ENCODE data around the gene SEC24D.

Gene SEC24D

GRCh38 chr4:118829107-118829506 is 6.8 kb downstream of the SEC24D start:
- no peak for ATAC-seq
- H3K36me3 Mint-ChIP-seq, result peaks cover 44% of the 10 kb centered on the region
- no peak overlapping the region for H3K4me3 Mint-ChIP-seq
- H3K27ac Mint-ChIP-seq, result no peak overlapping the region
- no peaks in the 10 kb centered on the region for H3K27me3 Mint-ChIP-seq
- peaks cover 44% of the 10 kb centered on the region for H3K4me1 Mint-ChIP-seq
- no peaks in the 10 kb centered on the region for H3K9me3 Mint-ChIP-seq

GRCh38 chr4:118826723-118827444 is 9.0 kb downstream of the SEC24D start:
- Mint-ChIP-seq H3K36me3 (peaks cover 51% of the 10 kb centered on the region), H3K4me3 (no peak overlapping the region), H3K27ac (no peak overlapping the region), H3K9me3 (no peaks in the 10 kb centered on the region), H3K27me3 (no peaks in the 10 kb centered on the region), H3K4me1 (peaks cover 38% of the 10 kb centered on the region)
- no peak for ATAC-seq

GRCh38 chr4:118825799-118826198 is 10.1 kb downstream of the SEC24D start:
- no peak overlapping the region for H3K27ac Mint-ChIP-seq
- no peak for ATAC-seq
- no peak overlapping the region for H3K4me3 Mint-ChIP-seq
- H3K36me3 Mint-ChIP-seq, result peaks cover 43% of the 10 kb centered on the region
- H3K27me3 Mint-ChIP-seq, result no peaks in the 10 kb centered on the region
- peaks cover 33% of the 10 kb centered on the region for H3K4me1 Mint-ChIP-seq
- H3K9me3 Mint-ChIP-seq, result no peaks in the 10 kb centered on the region

GRCh38 chr4:118824141-118824540 is 11.8 kb downstream of the SEC24D start:
- H3K4me1 Mint-ChIP-seq, result peaks cover 33% of the 10 kb centered on the region
- no peaks in the 10 kb centered on the region for H3K9me3 Mint-ChIP-seq
- H3K27ac Mint-ChIP-seq, result no peak overlapping the region
- no peaks in the 10 kb centered on the region for H3K27me3 Mint-ChIP-seq
- no peak overlapping the region for H3K4me3 Mint-ChIP-seq
- peaks cover 32% of the 10 kb centered on the region for H3K36me3 Mint-ChIP-seq
- no peak for ATAC-seq

- no peak overlapping the region for H3K27ac Mint-ChIP-seq
- peaks cover 28% of the 10 kb centered on the region for H3K4me1 Mint-ChIP-seq
- H3K4me3 Mint-ChIP-seq, result no peak overlapping the region
- no peak for ATAC-seq
- H3K9me3 Mint-ChIP-seq, result no peaks in the 10 kb centered on the region
- H3K27me3 Mint-ChIP-seq, result no peaks in the 10 kb centered on the region
- peaks cover 25% of the 10 kb centered on the region for H3K36me3 Mint-ChIP-seq
These were observed 12.5 kb downstream of the SEC24D start for GRCh38 chr4:118823471-118823870.

- no peak for ATAC-seq
- H3K27ac Mint-ChIP-seq, result no peak overlapping the region
- H3K36me3 Mint-ChIP-seq, result peaks cover 25% of the 10 kb centered on the region
- no peak overlapping the region for H3K4me3 Mint-ChIP-seq
- no peaks in the 10 kb centered on the region for H3K27me3 Mint-ChIP-seq
- H3K4me1 Mint-ChIP-seq, result peaks cover 22% of the 10 kb centered on the region
- H3K9me3 Mint-ChIP-seq, result no peaks in the 10 kb centered on the region
These were observed 14.2 kb downstream of the SEC24D start for GRCh38 chr4:118821590-118822293.

- Mint-ChIP-seq H3K36me3 (peaks cover 35% of the 10 kb centered on the region), H3K9me3 (no peaks in the 10 kb centered on the region), H3K27ac (no peak overlapping the region), H3K4me1 (no peaks in the 10 kb centered on the region), H3K4me3 (no peak overlapping the region), H3K27me3 (no peaks in the 10 kb centered on the region)
- no peak for ATAC-seq
These were observed 18.6 kb downstream of the SEC24D start for GRCh38 chr4:118817178-118817930.

- Mint-ChIP-seq H3K27me3 (no peaks in the 10 kb centered on the region), H3K4me3 (no peak overlapping the region), H3K4me1 (no peaks in the 10 kb centered on the region), H3K27ac (no peak overlapping the region), H3K36me3 (peaks cover 42% of the 10 kb centered on the region), H3K9me3 (no peaks in the 10 kb centered on the region)
- ATAC-seq, result no peak
These were observed 19.3 kb downstream of the SEC24D start for GRCh38 chr4:118816538-118817177.

GRCh38 chr4:118814891-118815290 is 21.0 kb downstream of the SEC24D start:
- no peak for ATAC-seq
- Mint-ChIP-seq H3K9me3 (no peaks in the 10 kb centered on the region), H3K27me3 (no peaks in the 10 kb centered on the region), H3K4me1 (no peaks in the 10 kb centered on the region), H3K27ac (no peak overlapping the region), H3K36me3 (peaks cover 57% of the 10 kb centered on the region), H3K4me3 (no peak overlapping the region)

GRCh38 chr4:118814058-118814457 is 21.9 kb downstream of the SEC24D start:
- H3K9me3 Mint-ChIP-seq, result no peaks in the 10 kb centered on the region
- no peak for ATAC-seq
- H3K4me1 Mint-ChIP-seq, result no peaks in the 10 kb centered on the region
- no peaks in the 10 kb centered on the region for H3K27me3 Mint-ChIP-seq
- no peak overlapping the region for H3K27ac Mint-ChIP-seq
- H3K36me3 Mint-ChIP-seq, result peaks cover 64% of the 10 kb centered on the region
- H3K4me3 Mint-ChIP-seq, result no peak overlapping the region

- H3K27me3 Mint-ChIP-seq, result no peaks in the 10 kb centered on the region
- peaks cover 69% of the 10 kb centered on the region for H3K36me3 Mint-ChIP-seq
- H3K4me3 Mint-ChIP-seq, result no peak overlapping the region
- no peaks in the 10 kb centered on the region for H3K4me1 Mint-ChIP-seq
- no peaks in the 10 kb centered on the region for H3K9me3 Mint-ChIP-seq
- no peak for ATAC-seq
- no peak overlapping the region for H3K27ac Mint-ChIP-seq
These were observed 22.4 kb downstream of the SEC24D start for GRCh38 chr4:118813561-118813960.

GRCh38 chr4:118811832-118812231 is 24.1 kb downstream of the SEC24D start:
- no peaks in the 10 kb centered on the region for H3K9me3 Mint-ChIP-seq
- no peaks in the 10 kb centered on the region for H3K27me3 Mint-ChIP-seq
- H3K27ac Mint-ChIP-seq, result no peak overlapping the region
- no peak for ATAC-seq
- peaks cover 81% of the 10 kb centered on the region for H3K36me3 Mint-ChIP-seq
- H3K4me1 Mint-ChIP-seq, result no peaks in the 10 kb centered on the region
- no peak overlapping the region for H3K4me3 Mint-ChIP-seq

GRCh38 chr4:118810991-118811764 is 24.7 kb downstream of the SEC24D start:
- H3K4me1 Mint-ChIP-seq, result no peaks in the 10 kb centered on the region
- H3K27ac Mint-ChIP-seq, result no peak overlapping the region
- H3K9me3 Mint-ChIP-seq, result no peaks in the 10 kb centered on the region
- no peak overlapping the region for H3K4me3 Mint-ChIP-seq
- no peaks in the 10 kb centered on the region for H3K27me3 Mint-ChIP-seq
- H3K36me3 Mint-ChIP-seq, result peaks cover 84% of the 10 kb centered on the region
- no peak for ATAC-seq

- H3K9me3 Mint-ChIP-seq, result no peaks in the 10 kb centered on the region
- peaks cover 73% of the 10 kb centered on the region for H3K36me3 Mint-ChIP-seq
- no peak overlapping the region for H3K27ac Mint-ChIP-seq
- ATAC-seq, result no peak
- no peak overlapping the region for H3K4me3 Mint-ChIP-seq
- H3K4me1 Mint-ChIP-seq, result no peaks in the 10 kb centered on the region
- H3K27me3 Mint-ChIP-seq, result no peaks in the 10 kb centered on the region
These were observed 28.3 kb downstream of the SEC24D start for GRCh38 chr4:118807659-118808058.

- no peak overlapping the region for H3K4me3 Mint-ChIP-seq
- H3K9me3 Mint-ChIP-seq, result no peaks in the 10 kb centered on the region
- ATAC-seq, result no peak
- peaks cover 56% of the 10 kb centered on the region for H3K36me3 Mint-ChIP-seq
- no peaks in the 10 kb centered on the region for H3K4me1 Mint-ChIP-seq
- H3K27me3 Mint-ChIP-seq, result no peaks in the 10 kb centered on the region
- no peak overlapping the region for H3K27ac Mint-ChIP-seq
These were observed 32.7 kb downstream of the SEC24D start for GRCh38 chr4:118803253-118803652.
